ENCODE results near the gene ANKRD13C.

The ANKRD13C gene

DNA sequence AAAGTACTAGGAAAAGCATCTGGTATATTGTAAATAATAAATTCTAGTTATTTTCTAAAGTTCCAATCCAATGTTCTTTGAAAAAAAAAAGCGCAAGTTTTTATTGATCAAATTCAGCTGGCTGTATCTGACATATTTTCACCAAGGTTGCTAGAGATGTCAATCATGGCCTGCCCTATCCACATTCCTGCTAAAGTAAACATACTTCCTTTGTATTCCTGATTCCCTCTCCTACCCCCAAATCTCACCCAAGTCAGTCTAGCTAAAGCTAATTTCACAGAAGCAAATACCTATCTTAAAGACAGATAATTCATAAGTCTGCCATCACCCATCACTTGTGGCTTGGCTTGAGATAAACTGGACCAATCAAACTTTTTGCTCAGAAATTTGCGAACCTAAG lies 21.3 kb downstream of the ANKRD13C start:
- TF ChIP-seq FOXP2 (optimal IDR thresholded peaks at IDR 0.05; ENCODE audit: borderline replicate concordance, extremely low read depth, extremely low read length, insufficient read depth) (no peak), SIN3A (IDR thresholded peaks at IDR 0.05; ENCODE audit: borderline replicate concordance, insufficient read depth, low read length) (no peak), TAF1 (IDR thresholded peaks at IDR 0.05; ENCODE audit: borderline replicate concordance, insufficient read depth, low read length) (no peak), POLR2AphosphoS5 (IDR thresholded peaks at IDR 0.05; ENCODE audit: low read depth, low read length) (no peak)
- TF ChIP-seq, protein P1, sequence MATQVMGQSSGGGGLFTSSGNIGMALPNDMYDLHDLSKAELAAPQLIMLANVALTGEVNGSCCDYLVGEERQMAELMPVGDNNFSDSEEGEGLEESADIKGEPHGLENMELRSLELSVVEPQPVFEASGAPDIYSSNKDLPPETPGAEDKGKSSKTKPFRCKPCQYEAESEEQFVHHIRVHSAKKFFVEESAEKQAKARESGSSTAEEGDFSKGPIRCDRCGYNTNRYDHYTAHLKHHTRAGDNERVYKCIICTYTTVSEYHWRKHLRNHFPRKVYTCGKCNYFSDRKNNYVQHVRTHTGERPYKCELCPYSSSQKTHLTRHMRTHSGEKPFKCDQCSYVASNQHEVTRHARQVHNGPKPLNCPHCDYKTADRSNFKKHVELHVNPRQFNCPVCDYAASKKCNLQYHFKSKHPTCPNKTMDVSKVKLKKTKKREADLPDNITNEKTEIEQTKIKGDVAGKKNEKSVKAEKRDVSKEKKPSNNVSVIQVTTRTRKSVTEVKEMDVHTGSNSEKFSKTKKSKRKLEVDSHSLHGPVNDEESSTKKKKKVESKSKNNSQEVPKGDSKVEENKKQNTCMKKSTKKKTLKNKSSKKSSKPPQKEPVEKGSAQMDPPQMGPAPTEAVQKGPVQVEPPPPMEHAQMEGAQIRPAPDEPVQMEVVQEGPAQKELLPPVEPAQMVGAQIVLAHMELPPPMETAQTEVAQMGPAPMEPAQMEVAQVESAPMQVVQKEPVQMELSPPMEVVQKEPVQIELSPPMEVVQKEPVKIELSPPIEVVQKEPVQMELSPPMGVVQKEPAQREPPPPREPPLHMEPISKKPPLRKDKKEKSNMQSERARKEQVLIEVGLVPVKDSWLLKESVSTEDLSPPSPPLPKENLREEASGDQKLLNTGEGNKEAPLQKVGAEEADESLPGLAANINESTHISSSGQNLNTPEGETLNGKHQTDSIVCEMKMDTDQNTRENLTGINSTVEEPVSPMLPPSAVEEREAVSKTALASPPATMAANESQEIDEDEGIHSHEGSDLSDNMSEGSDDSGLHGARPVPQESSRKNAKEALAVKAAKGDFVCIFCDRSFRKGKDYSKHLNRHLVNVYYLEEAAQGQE (IDR thresholded peaks at IDR 0.05; ENCODE audit: insufficient read depth in 1 of 2, low read depth in 2 of 2, low read length in 2 of 2) = no peak

DNA sequence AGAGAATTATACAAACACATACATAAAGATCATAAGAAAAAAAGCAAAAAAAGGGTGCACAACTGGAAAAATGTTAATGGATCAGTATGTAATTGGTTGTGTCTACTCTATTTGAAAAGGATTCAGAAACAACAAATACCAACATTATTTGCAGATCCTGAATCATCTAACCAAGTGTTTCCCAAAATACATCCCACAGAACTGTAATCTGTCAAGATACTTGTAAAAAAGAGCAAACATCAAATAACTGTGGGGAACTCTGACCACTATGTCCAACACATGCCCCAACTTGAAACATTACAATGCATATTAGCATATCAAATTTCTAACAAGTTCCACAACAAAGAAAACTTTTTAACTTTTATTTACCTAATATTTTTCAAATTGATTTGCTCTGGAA lies 22.6 kb downstream of the ANKRD13C start:
- TF ChIP-seq SIN3A (IDR thresholded peaks at IDR 0.05; ENCODE audit: borderline replicate concordance, insufficient read depth, low read length) (no peak), TAF1 (IDR thresholded peaks at IDR 0.05; ENCODE audit: borderline replicate concordance, insufficient read depth, low read length) (no peak), POLR2AphosphoS5 (IDR thresholded peaks at IDR 0.05; ENCODE audit: low read depth, low read length) (no peak), FOXP2 (optimal IDR thresholded peaks at IDR 0.05; ENCODE audit: borderline replicate concordance, extremely low read depth, extremely low read length, insufficient read depth) (no peak)
- TF ChIP-seq, protein P1 (IDR thresholded peaks at IDR 0.05; ENCODE audit: insufficient read depth in 1 of 2, low read depth in 2 of 2, low read length in 2 of 2) = no peak

DNA sequence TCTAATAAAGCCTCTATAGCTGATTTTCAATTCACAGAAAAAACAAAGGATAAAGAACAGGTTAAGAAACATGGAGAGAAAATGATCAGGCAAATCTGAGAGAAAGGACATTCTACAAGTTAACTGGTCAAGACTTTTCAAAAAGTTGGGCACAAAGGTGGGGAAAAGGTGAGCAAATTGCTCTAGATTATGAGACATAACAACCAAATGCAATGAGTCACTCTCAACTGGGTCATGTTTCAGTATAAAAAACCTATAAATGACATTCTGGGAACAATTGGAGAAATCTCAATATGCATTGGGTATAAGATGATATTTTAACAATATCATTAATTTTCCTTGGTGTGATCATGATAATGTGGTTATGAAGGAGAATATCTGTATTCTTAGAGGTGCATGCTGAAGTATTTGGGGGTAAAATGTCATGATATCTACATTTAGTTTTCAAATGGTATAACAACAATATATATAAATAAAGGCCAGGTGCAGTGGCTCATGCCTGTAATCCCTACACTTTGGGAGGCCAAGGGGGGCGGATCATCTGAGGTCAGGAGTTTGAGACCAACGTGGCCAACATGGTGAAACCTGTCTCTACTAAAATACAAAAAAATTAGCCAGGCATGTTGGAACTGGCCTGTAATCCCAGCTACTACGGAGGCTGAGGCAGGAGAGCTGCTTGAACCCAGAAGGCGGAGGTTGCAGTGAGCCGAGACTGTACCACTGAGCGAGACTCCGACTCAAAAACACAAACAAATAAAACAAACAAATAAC lies 27.0 kb downstream of the ANKRD13C start:
- no peak for TF ChIP-seq POLR2AphosphoS5 (IDR thresholded peaks at IDR 0.05; ENCODE audit: low read depth, low read length)
- no peak for TF ChIP-seq TAF1 (IDR thresholded peaks at IDR 0.05; ENCODE audit: borderline replicate concordance, insufficient read depth, low read length)
- TF ChIP-seq, protein P1 (IDR thresholded peaks at IDR 0.05; ENCODE audit: insufficient read depth in 1 of 2, low read depth in 2 of 2, low read length in 2 of 2) = no peak
- no peak for TF ChIP-seq SIN3A (IDR thresholded peaks at IDR 0.05; ENCODE audit: borderline replicate concordance, insufficient read depth, low read length)
- TF ChIP-seq FOXP2 (optimal IDR thresholded peaks at IDR 0.05; ENCODE audit: borderline replicate concordance, extremely low read depth, extremely low read length, insufficient read depth) = no peak

DNA sequence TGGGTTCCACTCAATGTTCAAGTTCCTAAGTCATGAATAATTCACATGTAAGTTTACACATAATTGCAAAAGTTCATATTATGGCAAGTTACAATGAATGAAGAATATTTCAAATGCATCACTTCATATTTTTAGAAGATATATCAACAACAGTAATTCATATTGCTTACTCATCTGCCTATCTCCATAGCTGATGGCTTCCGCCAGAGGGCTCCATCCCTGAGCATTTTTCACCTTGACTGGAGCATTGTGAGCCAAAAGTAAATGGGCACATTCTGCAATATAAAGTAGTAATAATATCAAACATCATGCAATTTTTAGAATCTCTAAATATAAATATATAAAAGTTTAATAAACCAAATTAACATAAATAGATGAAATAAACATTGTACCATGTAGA lies 29.8 kb downstream of the ANKRD13C start:
- TF ChIP-seq SIN3A (IDR thresholded peaks at IDR 0.05; ENCODE audit: borderline replicate concordance, insufficient read depth, low read length) = no peak
- TF ChIP-seq POLR2AphosphoS5 (IDR thresholded peaks at IDR 0.05; ENCODE audit: low read depth, low read length) = no peak
- TF ChIP-seq TAF1 (IDR thresholded peaks at IDR 0.05; ENCODE audit: borderline replicate concordance, insufficient read depth, low read length) = no peak
- TF ChIP-seq, protein P1 (IDR thresholded peaks at IDR 0.05; ENCODE audit: insufficient read depth in 1 of 2, low read depth in 2 of 2, low read length in 2 of 2) = no peak
- no peak for TF ChIP-seq FOXP2 (optimal IDR thresholded peaks at IDR 0.05; ENCODE audit: borderline replicate concordance, extremely low read depth, extremely low read length, insufficient read depth)
